Skeletal muscle satellite cell (primary cell): ENCODE measurements around the gene MON1A. TPM values are rescaled to one million over a fixed set of nuclear protein-coding genes. Genes with fewer than 3 reads are reported as not detected.

ENCODE experiments used
- H3K27me3 ChIP-seq: 2 replicates; pipeline ENCODE4 v1.7.0; 2013; ENCODE audit warnings: low read length; ENCODE audit not compliant: control insufficient read depth, insufficient read depth
- H3K36me3 ChIP-seq: 2 replicates; pipeline ENCODE4 v1.7.0; 2013; ENCODE audit warnings: mild to moderate bottlenecking, control low read depth, low read length; ENCODE audit not compliant: insufficient read depth
- H3K4me1 ChIP-seq: 2 replicates; pipeline ENCODE4 v1.7.0; 2013; ENCODE audit warnings: low read length; ENCODE audit not compliant: control insufficient read depth, insufficient read depth
- H3K4me2 ChIP-seq: 2 replicates; pipeline ENCODE4 v1.7.0; 2013; ENCODE audit warnings: mild to moderate bottlenecking, low read length
- H3K4me3 ChIP-seq: 2 replicates; pipeline ENCODE4 v1.7.0; 2013; ENCODE audit warnings: low read length
- H3K9ac ChIP-seq: 2 replicates; pipeline ENCODE4 v1.7.0; 2013; ENCODE audit warnings: mild to moderate bottlenecking, low read depth, low read length, moderate library complexity
- H3K9me3 ChIP-seq: replicated peaks from 2 replicates; pipeline ENCODE4 v1.7.0; 2013; ENCODE audit warnings: mild to moderate bottlenecking, control low read depth, low read length
- small RNA-seq: library from RNA; depleted of rRNA; stranded (forward); fragments of <200 nt; gene quantifications from one replicate; pipeline ENCODE3, GENCODE V24; 2012

MON1A gene

GRCh38 chr3:49867400-49867799, 62.2 kb downstream of the MON1A start:
- Histone ChIP-seq H3K4me1 (peaks cover 7% of the 10 kb centered on the region), H3K27me3 (peaks cover 89% of the 10 kb centered on the region), H3K36me3 (no peaks in the 10 kb centered on the region), H3K4me2 (no peak overlapping the region), H3K9ac (no peak overlapping the region), H3K4me3 (no peak overlapping the region), H3K9me3 (no peaks in the 10 kb centered on the region)

- H3K27me3 ChIP-seq, result peaks cover 78% of the 10 kb centered on the region
Observed at GRCh38 chr3:49865198-49865784, 64.3 kb downstream of the MON1A start.

GRCh38 chr3:49864505-49864904, 65.1 kb downstream of the MON1A start:
- Histone ChIP-seq H3K4me1 (peaks cover 4% of the 10 kb centered on the region), H3K9me3 (no peaks in the 10 kb centered on the region), H3K9ac (no peak overlapping the region), H3K27me3 (peaks cover 70% of the 10 kb centered on the region), H3K4me2 (no peak overlapping the region), H3K4me3 (no peak overlapping the region), H3K36me3 (no peaks in the 10 kb centered on the region)

More at GRCh38 chr3:49865198-49865784, 64.3 kb downstream of the MON1A start:
- Histone ChIP-seq H3K9ac (no peak overlapping the region), H3K9me3 (no peaks in the 10 kb centered on the region), H3K36me3 (no peaks in the 10 kb centered on the region), H3K4me2 (no peak overlapping the region), H3K4me3 (no peak overlapping the region), H3K4me1 (peaks cover 7% of the 10 kb centered on the region)

- H3K27me3 ChIP-seq, result peaks cover 30% of the 10 kb centered on the region
- H3K4me1 ChIP-seq, result peaks cover 12% of the 10 kb centered on the region
- no peak overlapping the region for H3K4me3 ChIP-seq
- H3K9me3 ChIP-seq, result no peaks in the 10 kb centered on the region
- no peaks in the 10 kb centered on the region for H3K36me3 ChIP-seq
- no peak overlapping the region for H3K4me2 ChIP-seq
- no peak overlapping the region for H3K9ac ChIP-seq
Observed at GRCh38 chr3:49859576-49860305, 69.9 kb downstream of the MON1A start.

Small RNAs within 50 kb of the gene (small RNA-seq; reads per million reads assigned to genes)
- gene RN7SL217P, result not detected
